Epithelial cell of proximal tubule (primary cell): ENCODE measurements around the gene TRDMT1. TPM values are rescaled to one million over a fixed set of nuclear protein-coding genes. Genes with fewer than 3 reads are reported as not detected.

Experiments used
- DNase-seq: peaks from one replicate; pipeline ENCODE4 v3.0.0-alpha.2; 2011; ENCODE audit warnings: low read depth
- H3K4me3 ChIP-seq: 2 replicates; pipeline ENCODE4 v1.5.1; 2011; ENCODE audit warnings: low read depth, mild to moderate bottlenecking, low read length
- total RNA-seq: library from RNA; depleted of rRNA; stranded (reverse); fragments of >200 nt; gene quantifications from 2 replicates; pipeline ENCODE4 v1.2.3, GENCODE V29; 2015
- TF ChIP-seq, protein P1 (sequence below): conservative IDR thresholded peaks from 2 replicates; pipeline ENCODE4 v1.5.1; 2012; ENCODE audit warnings: low read depth, mild to moderate bottlenecking, low read length

Gene TRDMT1
- total RNA-seq, 1 donor from 2014 or later = 4.6 TPM

DNA sequence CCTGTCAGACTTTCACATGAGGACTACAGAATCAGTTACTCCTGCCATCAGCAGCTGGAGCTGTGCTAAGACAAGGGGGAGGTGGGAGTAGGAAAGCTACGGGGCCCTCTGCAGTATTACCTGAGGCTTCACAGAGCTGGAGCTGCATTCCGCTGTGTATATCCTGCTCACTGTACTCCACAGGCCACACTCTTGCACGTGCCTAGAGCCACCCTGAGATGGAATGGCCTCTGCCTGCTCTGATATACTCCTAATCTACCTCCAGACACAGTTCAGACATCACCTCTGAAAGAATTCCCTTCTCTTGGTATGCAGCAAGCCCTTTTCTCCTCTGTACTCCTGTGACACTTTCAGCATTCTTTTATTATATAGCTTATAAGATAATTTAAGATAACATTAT lies 34.8 kb downstream of the TRDMT1 start:
- TF ChIP-seq, protein P1, sequence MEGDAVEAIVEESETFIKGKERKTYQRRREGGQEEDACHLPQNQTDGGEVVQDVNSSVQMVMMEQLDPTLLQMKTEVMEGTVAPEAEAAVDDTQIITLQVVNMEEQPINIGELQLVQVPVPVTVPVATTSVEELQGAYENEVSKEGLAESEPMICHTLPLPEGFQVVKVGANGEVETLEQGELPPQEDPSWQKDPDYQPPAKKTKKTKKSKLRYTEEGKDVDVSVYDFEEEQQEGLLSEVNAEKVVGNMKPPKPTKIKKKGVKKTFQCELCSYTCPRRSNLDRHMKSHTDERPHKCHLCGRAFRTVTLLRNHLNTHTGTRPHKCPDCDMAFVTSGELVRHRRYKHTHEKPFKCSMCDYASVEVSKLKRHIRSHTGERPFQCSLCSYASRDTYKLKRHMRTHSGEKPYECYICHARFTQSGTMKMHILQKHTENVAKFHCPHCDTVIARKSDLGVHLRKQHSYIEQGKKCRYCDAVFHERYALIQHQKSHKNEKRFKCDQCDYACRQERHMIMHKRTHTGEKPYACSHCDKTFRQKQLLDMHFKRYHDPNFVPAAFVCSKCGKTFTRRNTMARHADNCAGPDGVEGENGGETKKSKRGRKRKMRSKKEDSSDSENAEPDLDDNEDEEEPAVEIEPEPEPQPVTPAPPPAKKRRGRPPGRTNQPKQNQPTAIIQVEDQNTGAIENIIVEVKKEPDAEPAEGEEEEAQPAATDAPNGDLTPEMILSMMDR = no peak
- H3K4me3 ChIP-seq = no peak overlapping the region
- no peak for DNase-seq

DNA sequence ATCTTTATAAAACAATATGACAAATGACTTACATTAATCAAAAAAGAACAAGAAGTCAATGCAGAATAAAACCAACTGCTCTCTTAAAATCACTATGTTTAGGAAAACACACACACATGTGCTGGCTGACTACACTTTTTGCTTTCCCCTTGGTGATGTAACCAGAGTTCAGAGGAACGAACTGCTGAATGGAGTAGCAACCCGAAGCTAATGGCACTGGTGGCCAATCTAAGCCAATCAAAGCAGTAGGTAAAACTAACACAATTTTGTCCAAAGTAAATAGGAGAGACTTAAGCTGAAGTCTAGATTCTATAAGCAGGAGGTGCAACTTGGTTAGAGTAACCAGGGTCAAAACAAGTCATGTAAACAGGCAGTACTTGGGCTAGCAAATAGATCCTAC lies 38.6 kb downstream of the TRDMT1 start:
- TF ChIP-seq, protein P1 = no peak
- DNase-seq = no peak
- no peak overlapping the region for H3K4me3 ChIP-seq

- DNase-seq = no peak
- H3K4me3 ChIP-seq = no peak overlapping the region
- TF ChIP-seq, protein P1 = no peak
Measured at GRCh38 chr10:17161775-17162174, 39.7 kb downstream of the TRDMT1 start.

DNA sequence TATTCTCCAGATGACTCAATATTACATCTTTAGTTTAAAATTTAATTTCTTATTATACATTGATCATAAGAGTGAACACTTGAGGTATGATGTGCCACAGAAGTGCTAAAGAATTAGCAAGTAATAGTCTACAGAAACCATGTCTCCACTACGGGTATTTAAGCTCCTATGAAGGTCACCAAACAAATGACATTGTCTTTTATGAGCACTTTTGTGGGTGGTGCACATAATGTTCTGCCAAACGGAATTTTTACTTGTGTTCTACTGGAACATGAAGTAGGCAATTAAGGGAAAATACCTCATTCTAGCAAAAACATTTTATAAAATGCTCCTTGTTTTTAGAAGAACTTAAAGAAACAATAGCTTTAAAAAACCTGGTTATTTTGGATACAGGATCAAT lies 44.4 kb downstream of the TRDMT1 start:
- no peak for DNase-seq
- TF ChIP-seq, protein P1 = no peak
- no peak overlapping the region for H3K4me3 ChIP-seq

DNA sequence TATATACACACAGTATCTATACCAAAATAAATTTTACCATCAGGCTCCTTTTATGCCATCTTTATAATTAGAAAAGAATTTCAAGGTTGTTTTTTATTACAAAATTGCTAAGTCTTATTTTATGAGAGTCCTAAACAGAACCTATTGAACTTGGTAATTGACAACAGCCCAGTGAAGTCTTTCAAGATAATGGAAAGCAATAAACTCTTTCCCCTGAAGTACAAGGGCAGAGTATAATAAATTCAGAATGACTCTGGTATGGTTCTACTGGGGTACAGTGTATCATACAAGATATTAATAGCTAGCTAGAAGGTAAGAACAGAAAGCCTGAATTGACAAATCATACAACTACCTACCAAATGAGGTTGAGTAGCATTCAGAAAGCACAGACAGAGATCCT lies 45.6 kb downstream of the TRDMT1 start:
- DNase-seq = no peak
- no peak overlapping the region for H3K4me3 ChIP-seq
- TF ChIP-seq, protein P1 = no peak

GRCh38 chr10:17154116-17154515 lies 47.4 kb downstream of the TRDMT1 start:
- TF ChIP-seq, protein P1 = no peak
- DNase-seq = no peak

GRCh38 chr10:17153321-17153720 lies 48.2 kb downstream of the TRDMT1 start:
- no peak overlapping the region for H3K4me3 ChIP-seq
- DNase-seq = no peak
- TF ChIP-seq, protein P1 = no peak

More at GRCh38 chr10:17154116-17154515, 47.4 kb downstream of the TRDMT1 start:
- no peak overlapping the region for H3K4me3 ChIP-seq
